GM19351 (cell line): ENCODE measurements around the gene CWC27.

ENCODE experiments used
- ATAC-seq: cut with Tn5 transposase; IDR thresholded peaks from one replicate; pipeline ENCODE4 v1.9.1; 2021; ENCODE audit warnings: mild to moderate bottlenecking, moderate library complexity; ENCODE audit not compliant: unreplicated experiment

Gene CWC27

DNA sequence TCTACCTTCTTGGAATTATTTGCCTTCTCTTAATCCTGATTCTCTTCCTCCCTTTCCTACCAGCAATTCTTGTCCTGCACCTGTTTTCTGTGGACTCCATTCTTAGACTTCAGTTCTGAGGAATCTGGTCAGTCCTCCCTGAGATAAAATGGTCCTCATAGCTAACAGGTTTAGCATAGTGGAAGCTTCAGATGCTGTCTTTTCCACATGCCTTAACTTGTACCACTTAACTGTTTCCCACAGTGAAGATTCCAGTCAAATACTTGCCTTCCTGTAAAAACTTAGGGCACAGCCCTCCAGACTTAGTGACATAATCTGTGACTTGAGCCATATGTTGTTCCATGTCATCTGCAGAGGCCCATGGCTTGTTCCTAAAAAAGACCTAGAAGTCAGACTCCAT lies 261.3 kb downstream of the CWC27 start:
- no peak for ATAC-seq

DNA sequence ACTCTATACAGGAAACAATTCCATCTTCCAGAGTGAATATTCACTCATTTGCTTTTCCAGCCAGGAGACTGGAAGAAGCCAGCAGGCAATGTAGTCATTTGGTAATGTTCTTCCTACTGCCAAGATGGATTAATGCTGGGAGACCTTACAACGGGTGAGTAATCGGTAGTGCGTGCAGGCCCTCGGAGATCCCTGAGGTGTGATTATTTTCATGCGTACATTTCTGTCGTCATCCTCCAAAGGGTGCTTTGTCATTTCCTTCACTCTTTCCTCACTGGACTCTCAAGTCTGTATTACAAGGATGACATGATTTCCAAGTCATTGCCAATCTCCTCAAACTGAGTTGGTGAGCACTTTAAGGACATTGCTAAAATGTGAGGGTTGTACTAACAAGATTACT lies 263.5 kb downstream of the CWC27 start:
- ATAC-seq, result no peak

DNA sequence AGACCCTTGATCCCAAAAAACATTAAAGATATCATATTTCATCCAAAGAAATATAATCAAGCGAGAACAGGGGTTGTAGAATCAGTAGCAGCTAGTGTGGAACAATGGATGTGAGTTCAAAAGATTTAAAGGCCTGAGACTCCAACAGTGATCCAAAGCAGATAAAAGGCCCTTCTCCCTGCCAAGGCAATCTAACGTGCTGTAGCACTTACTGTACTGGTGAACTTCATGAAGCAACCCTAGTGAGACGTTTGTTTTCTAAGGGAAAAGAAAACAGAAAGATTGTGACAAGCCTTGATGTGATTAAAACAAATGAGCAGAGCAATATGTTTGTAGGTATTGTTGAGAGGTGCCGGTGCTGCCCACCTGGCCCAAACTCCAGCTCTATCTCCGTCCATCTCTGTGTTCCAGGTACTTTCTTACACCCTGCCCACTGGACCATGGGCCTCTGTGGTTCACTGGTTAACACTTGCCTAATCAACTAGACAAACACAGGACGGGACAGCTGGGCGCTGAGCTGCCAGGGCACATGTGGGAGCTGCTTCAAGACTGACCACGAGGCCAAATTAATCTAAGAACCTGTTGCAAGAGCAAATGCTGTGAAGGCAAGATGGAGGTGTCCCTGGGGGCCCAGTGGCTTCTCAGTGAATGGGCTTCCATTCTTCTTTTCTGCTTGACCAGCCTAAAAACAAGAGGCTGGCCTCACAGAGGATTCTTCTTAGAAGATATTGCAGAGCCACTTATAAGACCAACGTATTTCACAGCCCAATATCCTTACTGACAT lies 265.5 kb downstream of the CWC27 start:
- ATAC-seq, result no peak

DNA sequence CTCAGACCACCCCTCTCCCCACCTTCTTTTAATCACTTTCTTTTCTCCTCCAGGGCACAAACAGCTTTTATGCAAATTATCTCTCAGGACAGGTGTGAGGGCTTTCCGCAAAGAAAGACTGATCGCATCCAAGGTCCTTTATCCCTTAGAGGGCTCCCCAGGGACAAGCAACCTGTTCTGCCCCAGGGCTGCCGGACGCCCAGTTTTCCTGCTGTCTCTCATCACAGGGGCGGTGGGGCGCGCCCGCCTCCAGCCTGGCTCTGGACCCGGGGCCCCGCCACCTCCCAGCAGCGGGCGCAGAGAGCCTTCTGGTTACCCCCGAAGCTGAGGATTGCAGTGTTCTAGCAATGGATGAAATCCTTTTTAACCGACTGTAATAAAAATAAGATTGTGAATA lies 266.1 kb downstream of the CWC27 start:
- no peak for ATAC-seq

DNA sequence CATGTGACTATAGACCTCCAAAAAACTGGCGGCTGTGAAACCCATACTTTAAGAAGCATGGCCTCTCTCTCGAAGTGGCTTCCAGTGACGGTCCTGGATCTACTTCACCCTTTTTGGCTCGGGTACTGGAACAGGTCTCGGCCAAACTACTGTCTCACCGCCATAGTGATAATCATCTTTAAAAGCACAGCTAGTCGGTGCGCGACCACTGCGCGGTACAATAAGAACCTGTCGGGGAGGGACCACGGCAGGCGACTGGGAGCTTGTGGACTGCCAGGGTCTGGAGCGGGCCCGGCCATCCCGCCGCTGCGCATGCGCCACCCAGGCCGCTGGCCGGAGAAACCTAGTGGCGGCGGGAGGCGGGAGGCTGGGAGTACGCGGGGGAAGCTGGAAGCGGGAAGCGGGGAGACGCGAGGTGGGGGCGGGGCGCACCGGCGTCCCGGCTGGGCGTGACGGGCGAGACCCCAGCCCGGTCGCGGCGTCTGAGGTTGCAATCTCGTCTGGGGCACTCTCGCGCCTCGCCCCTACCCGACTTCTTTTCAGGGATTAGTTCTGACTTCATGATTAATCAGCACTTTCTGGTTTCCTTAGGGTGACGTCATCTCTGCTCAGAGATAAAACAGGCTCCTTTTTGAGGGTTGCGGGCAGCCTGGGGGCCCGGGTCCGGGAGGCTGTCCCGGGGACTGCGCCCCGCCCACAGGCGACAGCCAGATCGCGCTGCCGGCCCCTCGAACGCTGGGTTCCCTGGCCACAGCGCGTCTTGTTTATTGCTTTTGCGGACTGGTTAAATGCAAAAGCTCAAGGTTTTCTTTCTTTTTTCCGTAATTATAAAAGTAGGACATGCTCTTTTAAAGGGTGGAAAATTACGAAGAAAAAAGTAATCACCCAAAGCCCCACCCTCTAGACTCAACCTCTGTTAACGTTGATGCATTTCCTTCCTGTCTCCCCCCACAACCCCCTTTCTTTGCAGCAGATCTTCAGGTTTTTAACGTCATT lies 266.8 kb downstream of the CWC27 start:
- ATAC-seq, result peak; percentile 80

DNA sequence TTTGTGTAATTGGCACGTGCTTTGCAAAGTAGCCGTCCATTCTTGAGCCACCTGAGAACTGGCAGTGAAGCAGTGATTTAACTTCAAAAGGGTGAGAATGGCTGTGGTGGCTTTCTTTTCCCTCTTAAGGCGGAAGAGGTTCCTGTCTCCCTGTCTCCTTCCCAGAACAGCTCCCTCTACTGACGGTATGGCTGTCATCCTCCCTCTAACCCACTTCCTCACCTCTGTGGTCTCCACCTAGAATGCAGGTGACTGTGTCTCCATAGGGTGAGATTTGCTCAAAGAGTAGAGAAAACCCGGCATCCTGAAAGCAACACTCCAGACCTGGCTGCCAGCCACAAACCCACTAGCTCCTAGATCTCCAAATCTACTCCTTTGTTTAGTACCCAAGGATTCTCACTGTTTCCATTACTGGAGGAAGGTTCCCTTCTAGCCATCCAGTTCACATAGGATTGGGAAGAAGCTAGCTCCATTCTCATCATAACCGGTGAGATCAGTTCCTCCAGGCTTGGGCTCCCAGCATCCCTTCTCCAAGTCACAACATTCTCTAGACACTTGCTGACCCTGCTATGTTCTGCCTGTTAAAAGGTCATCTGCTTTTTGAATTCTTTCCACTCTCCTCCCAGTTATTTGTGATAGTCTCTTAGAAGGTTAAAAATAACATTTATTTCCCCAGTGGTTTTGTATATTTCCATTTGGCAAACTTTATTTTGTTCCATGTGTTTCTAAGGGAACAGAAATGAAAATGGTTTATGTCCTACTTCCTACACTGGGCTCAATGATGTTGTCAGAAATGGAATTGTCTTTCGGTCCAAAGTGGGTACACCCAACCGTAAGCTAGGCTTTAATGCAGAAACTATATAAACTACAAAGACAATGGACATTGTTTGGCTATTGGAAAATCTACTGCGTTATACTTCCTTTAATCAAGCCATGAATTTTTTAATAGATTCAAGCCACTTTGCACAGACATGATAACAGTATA lies 269.4 kb downstream of the CWC27 start:
- ATAC-seq, result no peak

DNA sequence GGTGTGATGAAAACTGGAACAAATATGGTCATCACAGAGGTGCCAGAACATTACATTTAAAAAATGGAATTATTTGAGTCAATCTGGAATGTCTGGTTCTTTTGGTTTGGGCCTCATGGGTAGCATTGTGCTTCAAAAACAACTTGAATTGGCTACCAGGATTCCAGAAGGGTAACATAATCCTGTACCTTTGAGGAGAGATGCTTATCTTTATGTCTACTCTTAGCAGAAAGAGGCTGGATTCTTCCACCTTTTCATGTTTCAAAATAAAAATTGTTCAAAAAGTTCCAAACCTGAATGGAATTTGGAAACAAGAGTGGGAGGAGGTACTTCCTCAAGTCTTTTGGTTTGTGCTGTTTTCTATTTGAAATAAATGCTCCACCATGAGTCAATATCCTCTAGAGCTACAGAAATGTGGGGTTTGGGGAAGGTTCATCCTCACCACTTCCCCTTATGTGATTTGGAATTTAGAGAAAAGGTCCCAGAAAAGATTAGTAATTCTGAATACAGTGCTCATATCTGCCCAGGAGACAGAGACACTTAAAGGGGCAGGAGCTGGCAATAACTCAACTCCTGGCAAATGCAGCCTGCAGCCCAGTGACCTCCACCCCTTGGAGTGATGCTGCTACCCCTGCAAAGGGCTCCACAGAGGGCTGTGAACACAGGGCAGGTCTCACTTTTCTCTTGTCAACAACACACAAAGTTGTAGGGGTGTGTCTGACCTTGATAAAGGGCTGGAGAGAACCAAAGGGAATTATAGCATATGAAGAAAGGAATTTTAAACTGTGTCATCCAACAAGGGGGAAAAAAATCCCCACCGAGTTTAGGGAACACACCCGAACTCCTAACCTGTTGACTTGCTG lies 272.8 kb downstream of the CWC27 start:
- ATAC-seq, result no peak

DNA sequence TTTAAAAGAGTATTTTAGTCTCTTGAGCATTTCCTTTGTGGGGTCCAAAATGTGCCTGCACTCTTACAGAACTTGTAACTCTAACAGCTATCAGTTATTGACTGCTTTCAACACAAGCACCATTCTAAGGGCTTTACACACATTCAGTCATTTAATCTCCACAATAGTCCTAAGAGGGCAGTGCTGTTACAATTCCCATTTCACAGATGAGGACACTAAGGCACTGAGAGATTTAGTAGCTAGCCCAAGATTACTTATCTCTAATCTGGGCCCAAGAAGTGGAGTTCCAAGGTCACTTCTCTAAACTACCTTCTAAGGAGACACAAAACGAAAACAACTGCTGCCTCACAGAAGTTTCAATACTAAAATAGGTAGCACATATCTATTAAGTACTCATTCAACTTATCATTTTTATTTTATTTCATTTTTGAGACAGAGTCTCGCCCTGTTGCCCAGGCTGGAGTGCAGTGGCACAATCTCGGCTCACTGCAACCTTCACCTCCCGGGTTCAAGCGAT lies 275.2 kb downstream of the CWC27 start:
- peak; percentile 59 for ATAC-seq

DNA sequence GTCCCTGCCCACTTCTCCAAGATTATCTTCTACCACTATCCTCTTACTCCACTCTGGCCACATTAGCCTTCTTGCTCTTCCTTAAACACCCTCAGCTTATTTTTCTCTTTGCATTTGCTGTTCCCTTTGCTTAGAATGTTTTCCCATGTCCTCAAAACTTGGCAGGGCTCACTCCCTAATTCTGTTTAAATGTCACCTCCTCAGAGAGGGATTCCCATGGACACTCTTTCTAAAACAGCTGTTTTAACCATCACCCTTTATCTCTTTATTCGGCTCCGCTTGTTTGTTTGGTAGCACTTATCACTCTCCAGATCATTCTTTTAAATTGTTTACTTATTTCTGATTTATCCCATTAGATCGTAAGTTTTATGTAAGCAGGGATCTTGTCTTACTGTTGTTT lies 278.5 kb downstream of the CWC27 start:
- no peak for ATAC-seq

DNA sequence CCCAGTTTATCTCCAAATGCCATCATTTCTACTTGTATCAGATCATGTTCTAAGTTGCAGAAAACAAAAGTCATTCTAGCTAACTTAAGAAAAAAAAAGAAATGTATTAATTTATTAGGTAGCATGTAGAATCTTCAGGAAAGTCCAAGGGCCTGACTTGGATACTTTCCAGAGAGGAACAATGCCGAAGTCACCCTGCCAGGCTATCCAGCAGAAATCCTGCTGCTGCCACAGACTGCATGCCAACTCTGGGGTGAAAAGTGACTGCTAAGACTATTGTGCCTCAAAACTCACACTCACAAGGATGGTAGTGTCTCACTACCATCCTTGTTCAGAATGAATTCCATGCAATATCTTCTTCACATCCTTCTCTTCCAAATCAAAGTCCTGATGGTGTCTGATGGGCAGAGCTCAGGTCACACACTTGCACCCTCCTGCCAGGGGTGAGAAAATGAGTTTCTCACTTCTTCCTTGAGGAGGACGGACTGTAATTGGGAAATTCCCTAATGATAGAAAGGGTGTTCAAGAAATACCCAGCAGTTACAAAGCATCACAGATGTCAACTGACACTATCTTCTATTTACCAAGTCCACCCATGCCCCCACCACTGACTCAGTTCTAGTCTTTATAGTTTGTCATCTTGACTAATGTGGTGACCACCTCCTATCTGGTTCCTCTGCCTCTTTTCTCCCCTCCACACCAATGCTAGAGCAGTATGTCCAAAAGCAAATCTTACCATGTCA lies 279.4 kb downstream of the CWC27 start:
- ATAC-seq, result peak; percentile 31

DNA sequence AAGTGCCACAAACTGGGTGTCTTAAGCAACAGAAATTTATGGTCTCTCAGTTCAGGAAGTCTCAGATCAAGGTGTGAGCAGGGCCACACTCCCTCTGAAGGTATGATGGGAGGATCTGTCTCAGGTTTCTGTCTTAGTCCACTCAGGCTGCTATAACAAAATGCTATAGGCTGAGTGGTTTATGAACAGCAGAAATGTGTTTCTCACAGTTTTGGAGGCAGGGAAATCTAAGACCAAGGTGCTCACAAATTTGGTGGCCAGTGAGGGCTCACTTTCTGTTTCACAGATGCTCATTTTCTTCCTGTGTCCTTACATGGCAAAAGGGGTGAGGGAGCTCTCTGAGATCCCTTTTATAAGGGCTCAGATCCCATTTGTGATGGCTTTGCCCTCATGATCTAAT lies 281.4 kb downstream of the CWC27 start:
- ATAC-seq, result peak; percentile 50

DNA sequence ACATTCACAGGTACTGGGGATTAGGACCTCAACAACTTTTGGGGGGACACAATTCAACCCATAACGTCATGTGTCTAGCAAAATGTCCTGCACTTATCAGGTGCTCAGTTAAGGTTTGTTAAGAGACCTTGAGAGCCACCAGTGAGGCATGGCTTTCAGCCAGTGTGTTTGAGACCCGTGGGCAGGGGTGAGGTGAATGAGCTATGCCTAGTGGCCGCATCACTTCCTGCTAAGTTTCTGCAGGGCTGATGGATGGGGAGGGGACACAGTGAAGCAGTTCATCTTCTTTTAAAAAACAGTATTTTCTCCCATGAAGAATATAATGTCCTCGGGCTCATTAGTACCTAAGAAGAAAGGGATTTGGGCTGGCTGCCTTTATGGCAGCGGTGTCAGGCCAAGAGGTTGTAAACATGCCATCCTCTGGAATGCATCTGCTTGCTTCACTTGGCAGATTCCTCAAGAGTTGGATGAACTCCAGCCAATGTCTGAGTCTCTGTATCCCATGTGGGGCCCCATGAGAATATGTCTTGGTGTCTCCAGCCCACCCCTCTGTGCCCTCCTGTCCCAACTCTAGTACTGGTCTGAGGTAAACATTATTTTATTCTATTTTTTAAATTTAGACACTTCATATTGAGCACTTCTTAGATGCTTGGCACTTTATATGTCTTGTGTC lies 282.2 kb downstream of the CWC27 start:
- ATAC-seq, result no peak

DNA sequence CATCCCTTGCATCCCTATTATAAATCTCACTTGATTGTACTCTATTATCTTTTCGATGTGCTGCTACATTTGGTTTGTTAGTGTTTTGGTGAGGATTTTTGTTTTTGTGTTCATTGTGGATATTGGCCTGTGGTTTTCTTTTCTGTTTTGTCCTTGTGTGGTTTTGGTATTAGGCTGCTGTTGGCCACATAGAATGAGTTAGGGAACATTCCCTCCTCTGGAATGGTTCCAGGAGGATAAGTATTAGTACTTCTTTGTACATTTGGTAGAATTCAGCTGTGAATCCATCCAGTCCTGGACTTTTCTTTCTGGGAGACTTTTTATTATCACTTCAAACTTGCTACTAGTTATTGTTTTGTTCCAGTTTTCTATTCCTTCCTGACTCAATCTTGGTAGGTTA lies 287.2 kb downstream of the CWC27 start:
- no peak for ATAC-seq

DNA sequence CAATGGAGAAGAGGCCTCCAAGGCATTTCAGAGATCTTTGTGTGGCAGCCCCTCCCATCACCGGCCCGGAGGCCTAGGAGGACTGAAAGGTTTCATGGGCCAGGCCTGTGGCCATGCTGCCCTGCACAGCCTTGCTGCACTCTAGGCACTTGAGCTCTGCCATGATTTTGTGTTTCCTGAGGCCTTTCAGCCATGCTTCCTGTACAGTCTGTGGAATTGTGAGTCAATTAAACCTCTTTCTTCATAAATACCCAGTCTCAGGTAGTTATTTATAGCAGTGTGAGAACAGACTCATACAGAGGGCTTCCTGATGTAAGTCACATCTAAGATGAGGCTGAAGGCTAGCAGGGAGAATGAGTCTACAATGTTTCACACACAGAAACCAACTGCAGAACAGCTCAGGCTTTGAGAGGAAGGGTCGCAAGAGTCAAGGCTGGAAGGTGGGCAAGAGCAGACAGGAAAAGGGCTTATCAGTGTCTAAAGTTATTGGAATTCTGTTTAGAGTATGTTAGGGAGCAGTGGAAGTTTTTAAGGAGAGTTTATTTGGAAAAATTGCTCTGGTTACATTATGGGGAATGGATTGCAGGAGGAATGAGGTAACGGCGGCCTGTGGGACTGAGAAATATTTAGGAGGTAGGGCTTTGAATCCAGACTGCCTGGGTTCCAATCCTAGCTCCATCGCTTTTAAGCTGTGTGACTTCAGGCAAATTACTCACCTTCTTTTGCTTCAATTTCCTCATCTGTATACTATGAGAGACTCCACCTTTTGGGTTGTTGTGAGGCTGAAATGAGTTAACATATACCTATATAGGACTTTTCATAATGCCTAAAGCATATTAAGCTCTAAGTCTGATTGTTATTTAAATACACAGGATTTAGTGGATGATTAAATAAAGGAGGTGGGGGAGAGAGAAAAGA lies 291.2 kb downstream of the CWC27 start:
- peak; percentile 31 for ATAC-seq

DNA sequence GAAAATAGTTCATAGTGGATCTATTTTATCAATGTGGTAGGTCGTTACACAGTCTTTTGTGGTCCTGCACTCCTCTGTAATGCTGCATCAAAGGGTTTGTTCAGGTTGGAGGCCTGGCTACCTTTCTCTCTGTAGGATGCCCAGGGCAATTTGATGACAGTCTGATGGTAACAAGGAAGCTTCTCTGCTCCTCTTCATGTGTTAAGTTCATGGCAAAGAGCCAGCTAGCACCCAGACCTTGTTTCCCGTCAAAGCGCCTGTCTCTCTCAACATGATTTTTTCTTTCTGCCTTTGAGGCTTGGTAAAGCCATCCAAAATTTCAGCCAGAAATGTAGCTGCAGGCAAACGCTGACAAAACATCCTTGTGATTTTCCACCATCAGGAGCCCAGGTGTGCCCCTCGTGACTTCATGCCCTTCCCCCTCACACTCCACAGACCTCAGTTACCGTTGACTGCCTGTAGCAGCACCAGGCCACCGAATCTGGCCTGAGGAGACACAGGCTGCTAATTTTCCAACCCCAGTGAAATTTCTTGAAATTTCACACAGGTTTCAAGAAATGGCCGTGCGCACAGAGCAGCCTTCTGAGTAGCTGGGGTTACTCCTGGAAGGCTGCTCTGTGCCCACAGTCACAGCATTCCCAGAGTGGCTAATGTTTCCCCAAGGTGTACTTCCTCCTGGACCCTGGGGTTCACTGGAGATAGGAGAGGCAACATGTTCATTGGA lies 292.7 kb downstream of the CWC27 start:
- ATAC-seq, result peak; percentile 59

DNA sequence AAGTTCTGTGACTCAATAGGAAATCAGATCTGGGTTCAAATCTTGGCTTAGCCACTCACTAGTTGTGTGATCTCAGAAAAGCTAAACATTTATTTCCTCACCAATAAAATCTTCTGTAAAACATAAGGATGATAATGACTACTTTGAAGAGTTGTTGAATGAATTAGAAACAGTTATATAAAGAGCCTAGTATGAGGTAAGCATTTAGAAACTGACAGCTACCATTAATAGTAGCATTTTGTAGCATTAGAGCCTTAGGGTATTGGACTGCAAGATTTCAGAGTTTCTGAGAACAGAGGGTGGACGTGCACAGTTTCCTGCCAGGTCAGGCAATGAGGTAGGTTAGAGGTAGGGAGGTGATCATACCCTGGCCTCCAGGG lies 293.2 kb downstream of the CWC27 start:
- ATAC-seq, result peak; percentile 47
